Ovary (tissue), 3 donors: ENCODE measurements around the gene MAML2.

Experiments
- CTCF ChIP-seq, 3 donors: fragments of 450-650 bp in 2 of 3; fragments of 200-600 bp in 1 of 3; IDR thresholded peaks; one replicate each; pipeline versions ENCODE4 v1.5.1 to v1.8.0; 2016 to 2022; ENCODE audit warnings: antibody characterized with exemption in 3 of 3, mild to moderate bottlenecking in 1 of 3
- POLR2A ChIP-seq: fragments of 450-650 bp; IDR thresholded peaks from one replicate; pipeline ENCODE4 v1.6.1; 2017; ENCODE audit warnings: antibody characterized with exemption, mild to moderate bottlenecking, moderate library complexity
- donor health status: DM: no; HTN: no; CAD: no.

- TF ChIP-seq CTCF (IDR thresholded peaks at IDR 0.05) (no peak), POLR2A (no peak)
These were observed 232.7 kb downstream of the MAML2 start for GRCh38 chr11:96110302-96110701.
